HFF-Myc (cell line): ENCODE data around the gene PRPF6.

Experiments
- DNase-seq: peaks from one replicate; pipeline ENCODE4 v3.0.0-alpha.2; 2011; ENCODE audit warnings: low read depth; ENCODE audit errors: extremely low read depth
- H3K4me3 ChIP-seq: replicated peaks from 2 replicates; pipeline ENCODE4 v1.5.1; 2011; ENCODE audit warnings: low read depth, mild to moderate bottlenecking, control low read depth, low read length
- CTCF ChIP-seq: IDR thresholded peaks from 2 replicates; pipeline ENCODE4 v1.5.1; 2012; ENCODE audit warnings: mild to moderate bottlenecking, low read depth, low read length, control low read depth; ENCODE audit errors: missing control alignments

Gene PRPF6

DNA sequence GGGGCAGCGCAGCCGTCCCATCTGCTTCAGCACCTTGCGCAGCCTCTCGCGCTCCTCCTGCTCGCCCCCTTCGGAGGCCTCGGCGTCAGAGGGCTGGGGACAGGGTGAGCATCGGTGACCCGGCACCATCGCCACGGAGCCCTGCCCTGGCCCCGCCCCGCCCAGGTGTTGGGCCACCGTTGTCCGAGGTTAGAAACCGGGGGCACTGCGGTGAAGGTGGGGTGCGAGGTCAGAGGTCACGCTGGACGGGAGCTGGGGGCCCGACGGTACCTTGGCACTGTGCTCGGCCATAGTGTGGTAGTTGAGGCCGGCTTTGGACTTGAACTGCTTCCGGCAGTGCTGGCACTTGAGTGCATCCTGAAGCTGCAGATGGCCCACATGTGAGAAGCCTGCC lies 17.6 kb upstream of the PRPF6 start:
- no peak for DNase-seq
- no peak for TF ChIP-seq CTCF
- no peak overlapping the region for H3K4me3 ChIP-seq

GRCh38 chr20:63963784-63964301 lies 17.1 kb upstream of the PRPF6 start:
- no peak overlapping the region for H3K4me3 ChIP-seq
- no peak for TF ChIP-seq CTCF

DNA sequence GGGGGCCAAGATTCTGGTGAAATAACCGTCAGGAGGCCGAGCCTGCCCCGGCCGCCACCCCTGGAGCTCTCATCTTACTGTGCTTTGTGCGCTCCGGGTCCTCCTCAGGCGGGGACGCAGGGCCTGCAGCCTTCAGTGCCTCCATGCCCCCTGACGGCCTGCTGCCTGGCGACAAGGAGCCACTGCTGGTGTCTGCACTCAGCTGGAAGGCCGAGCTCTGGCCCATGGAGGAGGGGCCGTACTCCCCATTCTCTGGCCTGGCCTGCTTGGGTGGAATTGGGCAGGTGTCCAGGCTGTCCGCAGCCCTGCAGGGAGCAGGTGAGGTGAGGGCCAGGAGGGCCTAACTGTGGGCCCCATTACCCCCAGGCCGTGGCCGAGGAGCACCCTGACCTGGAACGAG lies 16.5 kb upstream of the PRPF6 start:
- TF ChIP-seq CTCF = no peak
- H3K4me3 ChIP-seq = no peak overlapping the region
- DNase-seq = no peak

More at GRCh38 chr20:63963784-63964301, 17.1 kb upstream of the PRPF6 start:
- DNase-seq = no peak

GRCh38 chr20:63966172-63966943 lies 14.6 kb upstream of the PRPF6 start:
- DNase-seq = no peak
- H3K4me3 ChIP-seq = no peak overlapping the region
- no peak for TF ChIP-seq CTCF

- no peak overlapping the region for H3K4me3 ChIP-seq
- TF ChIP-seq CTCF = no peak
- no peak for DNase-seq
These were observed 14.0 kb upstream of the PRPF6 start for GRCh38 chr20:63966944-63967322.

GRCh38 chr20:63967330-63968135 lies 13.4 kb upstream of the PRPF6 start:
- no peak overlapping the region for H3K4me3 ChIP-seq
- TF ChIP-seq CTCF = no peak
- DNase-seq = no peak
